SK-N-MC (cell line): Measurements from ENCODE around the gene SIGLEC7.

Experiments used
- EZH2 ChIP-seq: fragments of 200-600 bp; sonication (generic); IDR thresholded peaks from one replicate; pipeline ENCODE4 v1.6.1; 2017; ENCODE audit warnings: antibody characterized with exemption
- POLR2AphosphoS5 ChIP-seq: IDR thresholded peaks from 2 replicates; pipeline ENCODE4 v1.6.1; 2012; ENCODE audit warnings: mild to moderate bottlenecking, low read depth, low read length, borderline replicate concordance

DNA sequence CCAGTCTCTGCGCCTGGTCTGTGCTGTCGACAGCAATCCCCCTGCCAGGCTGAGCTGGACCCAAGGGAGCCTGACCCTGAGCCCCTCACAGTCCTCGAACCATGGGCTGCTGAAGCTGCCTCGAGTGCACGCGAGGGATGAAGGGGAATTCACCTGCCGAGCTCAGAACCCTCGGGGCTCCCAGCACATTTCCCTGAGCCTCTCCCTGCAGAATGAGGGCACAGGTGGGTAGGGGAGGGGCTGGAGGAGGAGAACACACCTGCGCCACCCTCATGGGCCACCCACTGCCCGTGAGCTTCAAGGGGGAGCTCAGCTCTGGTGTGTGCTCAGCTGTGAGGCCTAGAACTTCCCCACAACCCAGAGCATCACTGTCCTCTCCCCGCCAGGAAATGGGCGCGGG, 44.2 kb downstream of the SIGLEC7 start:
- TF ChIP-seq EZH2 (no peak), POLR2AphosphoS5 (no peak)
